Type B pancreatic cell (in vitro differentiated cells): ENCODE measurements around the gene MRPS14. TPM values are rescaled to one million over a fixed set of nuclear protein-coding genes. Genes with fewer than 3 reads are reported as not detected.

Experiments
- DNase-seq: peaks from one replicate; pipeline ENCODE4 v3.0.0; 2021; ENCODE audit warnings: mixed read lengths; ENCODE audit not compliant: unreplicated experiment; ENCODE audit errors: extremely low spot score
- H3K27ac Mint-ChIP-seq: 2 replicates; pipeline ENCODE4 v1.8.0; 2021; ENCODE audit warnings: mild to moderate bottlenecking, mixed read lengths
- H3K27me3 Mint-ChIP-seq: 2 replicates; pipeline ENCODE4 v1.8.0; 2021; ENCODE audit warnings: mixed read lengths
- H3K36me3 Mint-ChIP-seq: 2 replicates; pipeline ENCODE4 v1.8.0; 2021; ENCODE audit warnings: mixed read lengths
- H3K4me1 Mint-ChIP-seq: one replicate; pipeline ENCODE4 v1.8.0; 2021; ENCODE audit warnings: mixed read lengths; ENCODE audit not compliant: unreplicated experiment
- H3K4me3 Mint-ChIP-seq: 2 replicates; pipeline ENCODE4 v1.8.0; 2021; ENCODE audit warnings: mild to moderate bottlenecking, mixed read lengths
- H3K9me3 Mint-ChIP-seq: 2 replicates; pipeline ENCODE4 v1.8.0; 2021; ENCODE audit warnings: mixed read lengths
- total RNA-seq: library from RNA; stranded (reverse); gene quantifications from 2 replicates; pipeline ENCODE4 v1.2.1, GENCODE V29; 2021; ENCODE audit warnings: low replicate concordance
- TF ChIP-seq, protein P1 (sequence below): fragments of 200-600 bp; sonication (generic); conservative IDR thresholded peaks from 2 replicates; pipeline ENCODE4 v1.5.0; 2021; ENCODE audit warnings: antibody characterized with exemption, mild to moderate bottlenecking

The MRPS14 gene
- total RNA-seq, 1 donor from 2014 or later = 35.7 TPM

DNA sequence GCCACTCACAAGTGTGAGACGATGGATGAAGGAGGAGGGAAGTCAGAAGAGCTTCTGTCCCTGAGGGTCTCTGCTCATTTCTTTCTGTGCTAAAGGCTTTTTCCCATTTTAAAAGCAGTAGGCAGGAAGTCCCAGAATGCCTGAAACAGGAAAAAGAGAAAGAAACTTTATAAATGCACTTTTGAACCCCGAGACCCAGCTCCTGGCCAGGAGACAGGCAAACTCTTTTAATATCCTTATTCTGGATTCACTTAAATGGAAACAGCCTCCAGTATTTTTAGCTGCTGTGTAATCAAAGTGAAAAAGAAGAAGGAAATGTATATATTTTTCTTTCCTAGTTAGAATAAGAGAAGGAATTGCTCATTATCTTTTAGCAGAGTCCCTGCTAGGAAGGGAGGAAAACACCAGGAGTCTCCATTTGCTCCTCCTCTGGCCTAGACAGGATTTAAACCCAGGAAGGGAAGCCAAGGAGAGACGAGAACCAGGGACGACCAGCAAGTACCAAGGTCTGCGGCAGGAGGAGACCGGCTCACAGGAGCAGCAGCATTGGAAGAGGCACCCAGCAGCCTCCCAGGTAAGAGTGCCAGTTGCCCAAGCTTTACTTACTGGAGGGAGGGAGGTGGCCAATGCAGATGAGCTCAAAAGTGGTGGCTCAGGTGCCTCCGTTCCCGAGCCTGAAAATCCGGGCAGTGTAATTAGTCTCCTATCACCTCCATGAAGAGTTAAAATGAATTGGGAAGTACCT is 44.3 kb upstream of the MRPS14 start, which contains the start of gene TNN:
Gene TNN, plus strand, starts transcription at position 472 of the 745 bp plus-strand sequence. CDS start 9,586 bp downstream, outside the sequence.
- TF ChIP-seq, protein P1, sequence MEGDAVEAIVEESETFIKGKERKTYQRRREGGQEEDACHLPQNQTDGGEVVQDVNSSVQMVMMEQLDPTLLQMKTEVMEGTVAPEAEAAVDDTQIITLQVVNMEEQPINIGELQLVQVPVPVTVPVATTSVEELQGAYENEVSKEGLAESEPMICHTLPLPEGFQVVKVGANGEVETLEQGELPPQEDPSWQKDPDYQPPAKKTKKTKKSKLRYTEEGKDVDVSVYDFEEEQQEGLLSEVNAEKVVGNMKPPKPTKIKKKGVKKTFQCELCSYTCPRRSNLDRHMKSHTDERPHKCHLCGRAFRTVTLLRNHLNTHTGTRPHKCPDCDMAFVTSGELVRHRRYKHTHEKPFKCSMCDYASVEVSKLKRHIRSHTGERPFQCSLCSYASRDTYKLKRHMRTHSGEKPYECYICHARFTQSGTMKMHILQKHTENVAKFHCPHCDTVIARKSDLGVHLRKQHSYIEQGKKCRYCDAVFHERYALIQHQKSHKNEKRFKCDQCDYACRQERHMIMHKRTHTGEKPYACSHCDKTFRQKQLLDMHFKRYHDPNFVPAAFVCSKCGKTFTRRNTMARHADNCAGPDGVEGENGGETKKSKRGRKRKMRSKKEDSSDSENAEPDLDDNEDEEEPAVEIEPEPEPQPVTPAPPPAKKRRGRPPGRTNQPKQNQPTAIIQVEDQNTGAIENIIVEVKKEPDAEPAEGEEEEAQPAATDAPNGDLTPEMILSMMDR = no peak
- H3K27ac Mint-ChIP-seq = no peak within 1 kb of the TSS
- no peaks in the 10 kb centered on the region for H3K9me3 Mint-ChIP-seq
- H3K36me3 Mint-ChIP-seq = no peaks in the 10 kb centered on the region
- DNase-seq = no peak
- H3K4me1 Mint-ChIP-seq = peaks cover 10% of the 10 kb centered on the region
- peaks cover 13% of the 10 kb centered on the region for H3K27me3 Mint-ChIP-seq
- H3K4me3 Mint-ChIP-seq = no peak within 1 kb of the TSS

DNA sequence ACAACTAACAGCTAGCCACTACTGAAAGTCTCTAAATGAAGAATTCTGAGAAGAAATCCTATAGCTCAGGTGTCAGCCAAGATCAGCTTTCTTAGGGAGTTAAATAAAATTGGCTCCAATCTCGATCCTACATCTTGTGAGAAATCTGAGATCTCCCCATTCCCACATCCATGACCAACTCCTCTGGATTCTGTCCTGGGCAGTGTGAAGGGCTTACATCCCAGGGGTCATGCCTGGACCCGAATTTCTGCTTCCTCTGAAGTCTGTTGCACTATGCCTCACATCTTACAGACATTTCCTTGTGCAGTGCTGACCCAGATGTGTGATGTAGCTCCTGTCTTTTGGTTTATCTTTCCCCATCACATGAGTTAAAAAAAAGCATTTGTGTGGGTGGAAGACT is 39.6 kb upstream of the MRPS14 start:
- no peak overlapping the region for H3K27ac Mint-ChIP-seq
- peaks cover 8% of the 10 kb centered on the region for H3K27me3 Mint-ChIP-seq
- no peaks in the 10 kb centered on the region for H3K36me3 Mint-ChIP-seq
- no peak overlapping the region for H3K4me3 Mint-ChIP-seq
- peaks cover 3% of the 10 kb centered on the region for H3K4me1 Mint-ChIP-seq
- H3K9me3 Mint-ChIP-seq = no peaks in the 10 kb centered on the region
- no peak for DNase-seq
- TF ChIP-seq, protein P1 = no peak

DNA sequence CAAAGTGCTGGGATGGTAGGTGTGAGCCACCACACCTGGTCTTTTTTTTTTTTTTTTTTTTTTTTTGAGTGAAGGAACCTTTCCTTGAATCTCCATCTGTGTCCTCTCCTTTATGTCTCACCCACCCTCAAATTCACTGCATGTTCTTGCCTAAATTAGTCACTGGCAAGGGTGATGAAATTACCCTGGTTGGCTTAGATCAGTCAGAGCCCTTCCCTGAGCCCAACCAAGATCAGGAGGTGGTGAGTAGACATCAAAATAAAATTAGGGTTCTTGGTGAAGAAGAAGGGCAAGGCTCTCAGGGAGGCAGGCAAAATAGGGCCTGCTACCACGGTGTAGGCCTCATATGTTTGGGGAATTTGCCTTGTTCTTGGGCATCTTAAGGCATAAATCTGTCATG is 39.1 kb upstream of the MRPS14 start:
- Mint-ChIP-seq H3K4me3 (no peak overlapping the region), H3K4me1 (peaks cover 3% of the 10 kb centered on the region), H3K36me3 (no peaks in the 10 kb centered on the region), H3K9me3 (no peaks in the 10 kb centered on the region), H3K27me3 (peaks cover 8% of the 10 kb centered on the region), H3K27ac (no peak overlapping the region)
- no peak for DNase-seq
- TF ChIP-seq, protein P1 = no peak

DNA sequence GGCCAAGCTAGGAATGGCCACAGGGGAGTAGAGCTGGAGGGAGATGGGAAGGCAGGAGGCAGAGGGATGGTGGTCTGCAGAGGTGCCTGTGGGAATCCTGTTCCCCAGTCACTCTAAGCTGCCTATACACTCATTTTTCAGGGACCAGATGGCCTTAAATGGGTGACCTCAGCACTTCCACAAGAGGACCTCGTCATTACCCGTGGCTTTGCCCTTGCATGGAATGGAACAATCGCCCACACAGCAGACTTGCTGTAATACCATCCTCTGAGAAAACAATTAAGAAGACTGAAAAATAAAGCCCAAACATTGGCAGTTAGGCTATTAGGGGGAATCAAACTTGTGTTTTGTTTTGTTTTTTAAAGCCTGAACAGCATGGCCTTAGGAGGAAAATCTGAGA is 31.5 kb upstream of the MRPS14 start:
- H3K4me1 Mint-ChIP-seq = no peaks in the 10 kb centered on the region

DNA sequence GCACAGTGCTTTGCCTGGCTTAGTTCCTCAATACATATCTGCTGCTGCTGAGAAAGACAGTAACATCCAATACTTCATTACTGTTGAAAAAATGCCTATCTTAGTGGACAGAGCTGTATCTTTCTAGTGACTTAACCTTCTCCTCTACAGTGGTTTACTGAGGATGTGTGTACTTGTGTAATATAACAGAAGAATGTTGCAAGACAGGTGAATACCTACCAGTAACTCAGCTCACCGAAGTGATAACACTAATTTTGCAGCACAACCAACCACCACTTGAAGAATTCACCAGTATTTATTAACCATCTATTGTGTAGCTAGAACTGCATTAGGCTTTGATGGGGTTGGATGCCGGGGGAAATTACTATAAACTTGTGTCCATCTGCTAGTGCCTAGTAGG is 27.8 kb upstream of the MRPS14 start:
- no peak overlapping the region for H3K27ac Mint-ChIP-seq
- no peaks in the 10 kb centered on the region for H3K9me3 Mint-ChIP-seq
- no peaks in the 10 kb centered on the region for H3K4me1 Mint-ChIP-seq
- no peaks in the 10 kb centered on the region for H3K36me3 Mint-ChIP-seq
- no peak overlapping the region for H3K4me3 Mint-ChIP-seq
- DNase-seq = no peak
- peaks cover 6% of the 10 kb centered on the region for H3K27me3 Mint-ChIP-seq
- TF ChIP-seq, protein P1 = no peak

More for the DNA sequence above, 31.5 kb upstream of the MRPS14 start:
- H3K36me3 Mint-ChIP-seq = no peaks in the 10 kb centered on the region
- H3K4me3 Mint-ChIP-seq = no peak overlapping the region
- no peaks in the 10 kb centered on the region for H3K27me3 Mint-ChIP-seq
- TF ChIP-seq, protein P1 = no peak
- no peak overlapping the region for H3K27ac Mint-ChIP-seq
- no peak for DNase-seq
- no peaks in the 10 kb centered on the region for H3K9me3 Mint-ChIP-seq
